H9 (cell line): Measurements from ENCODE around the gene PCCB. TPM values are rescaled to one million over a fixed set of nuclear protein-coding genes. Genes with fewer than 3 reads are reported as not detected.

Experiments
- DNase-seq: peaks from one replicate; pipeline ENCODE4 v3.0.0-alpha.2; 2017
- H2AFZ ChIP-seq: one replicate; pipeline ENCODE4 v1.6.1; 2013; ENCODE audit warnings: mild to moderate bottlenecking, low read length, control low read depth, moderate library complexity
- H2AK5ac ChIP-seq: 2 replicates; pipeline ENCODE4 v1.6.1; 2013; ENCODE audit warnings: low read length, control low read depth, mixed read lengths; ENCODE audit not compliant: insufficient read length
- H2BK120ac ChIP-seq: one replicate; pipeline ENCODE4 v1.6.1; 2013; ENCODE audit warnings: low read depth, mild to moderate bottlenecking, low read length, control low read depth, inconsistent platforms; ENCODE audit not compliant: poor library complexity, severe bottlenecking
- H2BK12ac ChIP-seq: 2 replicates; pipeline ENCODE4 v1.6.1; 2013; ENCODE audit warnings: low read length, control low read depth, mixed read lengths, low read depth; ENCODE audit not compliant: insufficient read length
- H2BK15ac ChIP-seq: 2 replicates; pipeline ENCODE4 v1.6.1; 2013; ENCODE audit warnings: low read depth, low read length, control low read depth
- H2BK20ac ChIP-seq: one replicate; pipeline ENCODE4 v1.6.1; 2013; ENCODE audit warnings: low read depth, mild to moderate bottlenecking, low read length, control low read depth, inconsistent platforms; ENCODE audit not compliant: poor library complexity, severe bottlenecking
- H2BK5ac ChIP-seq: 2 replicates; pipeline ENCODE4 v1.6.1; 2013; ENCODE audit warnings: low read length, control low read depth, mixed read lengths; ENCODE audit not compliant: insufficient read length
- H3K14ac ChIP-seq: 2 replicates; pipeline ENCODE4 v1.6.1; 2013; ENCODE audit warnings: low read length, control low read depth; ENCODE audit not compliant: insufficient read depth
- H3K18ac ChIP-seq: 2 replicates; pipeline ENCODE4 v1.6.1; 2013; ENCODE audit warnings: low read depth, mild to moderate bottlenecking, mixed read lengths, low read length, control low read depth; ENCODE audit not compliant: insufficient read length
- H3K23ac ChIP-seq: 2 replicates; pipeline ENCODE4 v1.6.1; 2013; ENCODE audit warnings: low read length, control low read depth, mixed read lengths, low read depth; ENCODE audit not compliant: insufficient read length
- H3K23me2 ChIP-seq: 2 replicates; pipeline ENCODE4 v1.6.1; 2013; ENCODE audit warnings: low read depth, mild to moderate bottlenecking, mixed read lengths, low read length, control low read depth; ENCODE audit not compliant: insufficient read length, poor library complexity, severe bottlenecking
- H3K27ac ChIP-seq: 2 replicates; pipeline ENCODE4 v1.5.1; 2013; ENCODE audit warnings: low read length, control low read depth, mixed read lengths, low read depth; ENCODE audit not compliant: insufficient read length
- H3K27me3 ChIP-seq: 2 replicates; pipeline ENCODE4 v1.6.1; 2013; ENCODE audit warnings: low read length, control low read depth, inconsistent platforms; ENCODE audit not compliant: insufficient read depth
- H3K4ac ChIP-seq: 2 replicates; pipeline ENCODE4 v1.6.1; 2013; ENCODE audit warnings: low read depth, mild to moderate bottlenecking, control low read depth, inconsistent platforms, low read length, moderate library complexity
- H3K4me1 ChIP-seq: 2 replicates; pipeline ENCODE4 v1.6.1; 2013; ENCODE audit warnings: low read length, control low read depth, inconsistent platforms; ENCODE audit not compliant: insufficient read depth
- H3K4me2 ChIP-seq: 2 replicates; pipeline ENCODE4 v1.6.1; 2013; ENCODE audit warnings: low read length, control low read depth, mixed read lengths; ENCODE audit not compliant: insufficient read length, insufficient read depth
- H3K56ac ChIP-seq: 2 replicates; pipeline ENCODE4 v1.6.1; 2013; ENCODE audit warnings: low read depth, mild to moderate bottlenecking, mixed read lengths, low read length, control low read depth; ENCODE audit not compliant: insufficient read length
- H3K79me1 ChIP-seq: 2 replicates; pipeline ENCODE4 v1.6.1; 2013; ENCODE audit warnings: low read depth, mild to moderate bottlenecking, moderate library complexity, low read length, control low read depth, inconsistent platforms; ENCODE audit not compliant: insufficient read depth, poor library complexity, severe bottlenecking
- H3K79me2 ChIP-seq: 2 replicates; pipeline ENCODE4 v1.6.1; 2013; ENCODE audit warnings: low read length, control low read depth, inconsistent platforms; ENCODE audit not compliant: insufficient read depth
- H3K9ac ChIP-seq: 2 replicates; pipeline ENCODE4 v1.6.1; 2013; ENCODE audit warnings: low read length, control low read depth, mixed read lengths; ENCODE audit not compliant: insufficient read length; ENCODE audit errors: extremely low read depth
- H3K9me3 ChIP-seq: one replicate; pipeline ENCODE4 v1.6.1; 2013; ENCODE audit warnings: low read depth, low read length, inconsistent platforms; ENCODE audit not compliant: control insufficient read depth
- H3T11ph ChIP-seq: one replicate; pipeline ENCODE4 v1.6.1; 2013; ENCODE audit warnings: mild to moderate bottlenecking, low read length, control low read depth, inconsistent platforms
- H4K20me1 ChIP-seq: one replicate; pipeline ENCODE4 v1.6.1; 2013; ENCODE audit not compliant: control insufficient read depth, insufficient read length, insufficient read depth
- H4K5ac ChIP-seq: 2 replicates; pipeline ENCODE4 v1.6.1; 2013; ENCODE audit warnings: low read depth, mild to moderate bottlenecking, mixed read lengths, low read length, control low read depth; ENCODE audit not compliant: insufficient read length
- H4K8ac ChIP-seq: replicated peaks from 2 replicates; pipeline ENCODE4 v1.6.1; 2013; ENCODE audit warnings: low read length, control low read depth, mixed read lengths, low read depth; ENCODE audit not compliant: insufficient read length
- H4K91ac ChIP-seq: 2 replicates; pipeline ENCODE4 v1.6.1; 2013; ENCODE audit warnings: low read depth, mild to moderate bottlenecking, moderate library complexity, mixed read lengths, low read length, control low read depth; ENCODE audit not compliant: insufficient read length
- H3K27ac Mint-ChIP-seq, 3 experiments: 2 replicates in 2 of 3; 3 replicates in 1 of 3; pipeline ENCODE4 v1.8.0; 2020 to 2021; ENCODE audit warnings: mixed read lengths in 3 of 3, mild to moderate bottlenecking in 1 of 3, moderate library complexity in 1 of 3
- H3K27me3 Mint-ChIP-seq: 2 replicates; pipeline ENCODE4 v1.8.0; 2021; ENCODE audit warnings: low read depth, mild to moderate bottlenecking, moderate library complexity, mixed read lengths
- H3K36me3 Mint-ChIP-seq, 3 experiments: 2 replicates in 2 of 3; 3 replicates in 1 of 3; pipeline ENCODE4 v1.8.0; 2020 to 2021; ENCODE audit warnings: low read depth in 3 of 3, mixed read lengths in 3 of 3; ENCODE audit not compliant: insufficient read depth in 1 of 3
- H3K4me1 Mint-ChIP-seq, 2 experiments: 2 replicates each; pipeline ENCODE4 v1.8.0; 2020; ENCODE audit warnings: mixed read lengths in 2 of 2
- H3K4me3 Mint-ChIP-seq, 2 experiments: 2 replicates in 1 of 2; 3 replicates in 1 of 2; pipeline ENCODE4 v1.8.0; 2020 to 2021; ENCODE audit warnings: mild to moderate bottlenecking in 2 of 2, mixed read lengths in 2 of 2, moderate library complexity in 1 of 2
- H3K9me3 Mint-ChIP-seq, 2 experiments: 2 replicates in 1 of 2; 3 replicates in 1 of 2; pipeline ENCODE4 v1.8.0; 2020; ENCODE audit warnings: mild to moderate bottlenecking in 2 of 2, mixed read lengths in 2 of 2, moderate library complexity in 1 of 2
- CTCF ChIP-seq: fragments of 200-600 bp; sonication (generic); conservative IDR thresholded peaks from 3 replicates; pipeline ENCODE4 v1.8.0; 2021; ENCODE audit warnings: antibody characterized with exemption, mild to moderate bottlenecking
- WGBS: extraction: QIAGEN DNeasy Blood & Tissue Kit; methylation state at CpG from one replicate; pipeline ENCODE4 v1.1.7; 2013; ENCODE audit warnings: missing lambda C conversion rate, low lambda C conversion rate, mixed read lengths; ENCODE audit not compliant: insufficient read length; ENCODE audit errors: extremely low coverage; 5-methylcytosine and 5-hydroxymethylcytosine counted together
- total RNA-seq: library from RNA; stranded (reverse); gene quantifications from 2 replicates; pipeline ENCODE4 v1.2.1, GENCODE V29; 2021

PCCB gene
- total RNA-seq, 1 experiment from 2014 or later, result 68.9 TPM

DNA sequence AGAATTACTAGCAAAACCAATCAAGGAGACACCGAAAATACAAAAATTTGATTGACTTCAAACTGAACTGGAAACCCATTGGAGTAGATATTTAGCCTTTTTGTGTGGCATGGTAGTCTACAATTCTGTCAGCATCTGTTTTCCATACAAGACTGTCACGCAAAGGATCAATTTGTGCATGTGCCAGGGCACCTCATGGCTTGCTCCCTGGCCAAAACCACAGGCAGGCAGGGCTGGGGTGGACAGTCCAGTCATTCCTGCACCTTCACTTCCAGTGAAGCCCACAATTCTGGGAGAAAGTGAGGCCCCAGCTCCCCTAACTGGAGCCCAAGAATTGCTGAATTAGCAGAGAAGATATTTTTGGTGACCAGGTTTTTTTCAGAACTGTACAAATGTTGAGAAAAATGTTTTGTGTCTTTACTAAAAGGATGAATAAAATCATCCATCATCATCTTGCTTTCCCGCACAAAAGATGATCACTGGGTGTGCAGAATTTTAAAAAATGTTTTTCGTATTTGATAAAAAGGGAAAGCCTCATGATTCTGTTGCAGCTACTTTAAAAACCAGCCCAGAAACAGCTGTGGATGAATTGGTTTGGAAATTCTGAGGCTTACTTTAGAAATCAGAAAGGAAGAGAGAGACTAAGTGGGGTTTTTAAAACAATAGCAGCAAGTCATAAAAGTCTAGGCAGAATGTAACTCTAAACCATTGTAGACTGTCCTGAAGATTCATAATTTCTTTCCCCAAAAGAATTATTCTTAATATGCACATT is 86.4 kb downstream of the PCCB start:
- no peak overlapping the region for H2BK5ac ChIP-seq
- Mint-ChIP-seq H3K4me1 (no peaks in the 10 kb centered on the region), H3K27ac (no peak overlapping the region; a peak in 1 of 7 replicates), H3K4me3 (no peak overlapping the region), H3K9me3 (no peaks in the 10 kb centered on the region), H3K27me3 (no peaks in the 10 kb centered on the region), H3K36me3 (peaks cover 18 to 53% (median 51%) of the 10 kb centered on the region in 3 experiments)
- H3K4me2 ChIP-seq, result no peak overlapping the region
- H2BK120ac ChIP-seq, result no peak overlapping the region
- TF ChIP-seq CTCF, result no peak
- H2AK5ac ChIP-seq, result no peak overlapping the region
- no peak overlapping the region for H2AFZ ChIP-seq
- H3K79me2 ChIP-seq, result no peaks in the 10 kb centered on the region
- DNase-seq, result no peak
- no CpG with 5 or more reads among the region's 4 CpGs for WGBS
- H3K56ac ChIP-seq, result no peak overlapping the region
- no peak overlapping the region for H2BK20ac ChIP-seq
- H3K23ac ChIP-seq, result no peak overlapping the region
- H3K27me3 ChIP-seq, result no peaks in the 10 kb centered on the region
- H3K18ac ChIP-seq, result no peak overlapping the region
- no peak overlapping the region for H3K14ac ChIP-seq
- H3K79me1 ChIP-seq, result no peaks in the 10 kb centered on the region
- no peak overlapping the region for H3T11ph ChIP-seq
- no peak overlapping the region for H4K91ac ChIP-seq
- H3K4me1 ChIP-seq, result no peaks in the 10 kb centered on the region
- no peaks in the 10 kb centered on the region for H3K9me3 ChIP-seq
- no peak overlapping the region for H3K9ac ChIP-seq
- no peak overlapping the region for H2BK15ac ChIP-seq
- no peak overlapping the region for H3K27ac ChIP-seq
- no peaks in the 10 kb centered on the region for H4K20me1 ChIP-seq
- no peak overlapping the region for H4K5ac ChIP-seq
- H3K23me2 ChIP-seq, result no peaks in the 10 kb centered on the region
- no peak overlapping the region for H4K8ac ChIP-seq
- H2BK12ac ChIP-seq, result no peak overlapping the region
- no peak overlapping the region for H3K4ac ChIP-seq
